NCI-H146 (cell line): ENCODE measurements around the gene COPS2.
"Not testable (repeated sequence)": the region's sequence is repeated elsewhere in the genome, so short reads cannot be mapped to it uniquely, and the experiment has no call there.

Source experiments
- DNase-seq: peaks from one replicate; lab custom pipeline; 2025; lab: John Stamatoyannopoulos, UW

Gene COPS2

GRCh38 chr15:49103002-49103401, 52.4 kb downstream of the COPS2 start:
- no peak for DNase-seq

GRCh38 chr15:49101536-49101935, 53.9 kb downstream of the COPS2 start:
- DNase-seq: no peak

GRCh38 chr15:49096090-49096750, 59.2 kb downstream of the COPS2 start:
- no peak for DNase-seq

- no peak for DNase-seq
Measured at GRCh38 chr15:49094923-49095322, 60.5 kb downstream of the COPS2 start.

- DNase-seq: no peak
Measured at GRCh38 chr15:49093252-49094105, 61.9 kb downstream of the COPS2 start.

GRCh38 chr15:49088996-49089395, 66.4 kb downstream of the COPS2 start:
- DNase-seq: no peak

GRCh38 chr15:49085696-49086459, 69.5 kb downstream of the COPS2 start:
- DNase-seq: no peak

GRCh38 chr15:49084285-49084570, 71.2 kb downstream of the COPS2 start:
- no peak for DNase-seq

- DNase-seq: no peak
Measured at GRCh38 chr15:49083401-49084284, 71.8 kb downstream of the COPS2 start.

- no peak for DNase-seq
Measured at GRCh38 chr15:49082960-49083359, 72.4 kb downstream of the COPS2 start.

GRCh38 chr15:49079340-49080039, 75.9 kb downstream of the COPS2 start:
- no peak for DNase-seq

GRCh38 chr15:49075881-49076280, 79.5 kb downstream of the COPS2 start:
- no peak for DNase-seq

GRCh38 chr15:49074589-49075287, 80.7 kb downstream of the COPS2 start:
- not testable (repeated sequence) for DNase-seq
